AG09319 (cell line): ENCODE measurements around the gene FGF12.

Experiments used
- DNase-seq: peaks from one replicate; pipeline ENCODE4 v3.0.0-alpha.2; 2010; ENCODE audit warnings: low read depth; ENCODE audit errors: extremely low read depth
- TF ChIP-seq, protein P1 (sequence below): IDR thresholded peaks from 2 replicates; pipeline ENCODE4 v1.5.1; 2011; ENCODE audit warnings: low read depth, mild to moderate bottlenecking, inconsistent platforms, low read length, moderate library complexity

The FGF12 gene

DNA sequence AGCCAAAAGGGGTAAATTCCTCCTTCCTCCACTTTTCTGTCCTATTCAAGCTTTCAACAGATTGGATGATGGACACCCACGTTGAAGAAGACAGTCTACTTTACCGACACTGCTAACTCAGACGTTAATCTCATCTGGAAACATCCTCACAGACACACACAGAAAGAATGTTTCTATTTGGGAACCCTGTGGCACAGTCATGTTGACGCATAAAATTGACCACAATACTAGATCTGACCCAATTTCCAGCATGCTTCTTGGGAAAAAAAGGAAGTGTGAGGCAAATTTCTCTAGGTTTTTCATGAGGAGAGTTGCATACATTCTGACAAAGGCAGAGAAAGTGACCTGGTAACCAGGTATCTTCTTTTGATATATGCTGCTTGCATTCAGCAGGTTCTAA lies 594.1 kb downstream of the FGF12 start:
- DNase-seq: no peak
- TF ChIP-seq, protein P1, sequence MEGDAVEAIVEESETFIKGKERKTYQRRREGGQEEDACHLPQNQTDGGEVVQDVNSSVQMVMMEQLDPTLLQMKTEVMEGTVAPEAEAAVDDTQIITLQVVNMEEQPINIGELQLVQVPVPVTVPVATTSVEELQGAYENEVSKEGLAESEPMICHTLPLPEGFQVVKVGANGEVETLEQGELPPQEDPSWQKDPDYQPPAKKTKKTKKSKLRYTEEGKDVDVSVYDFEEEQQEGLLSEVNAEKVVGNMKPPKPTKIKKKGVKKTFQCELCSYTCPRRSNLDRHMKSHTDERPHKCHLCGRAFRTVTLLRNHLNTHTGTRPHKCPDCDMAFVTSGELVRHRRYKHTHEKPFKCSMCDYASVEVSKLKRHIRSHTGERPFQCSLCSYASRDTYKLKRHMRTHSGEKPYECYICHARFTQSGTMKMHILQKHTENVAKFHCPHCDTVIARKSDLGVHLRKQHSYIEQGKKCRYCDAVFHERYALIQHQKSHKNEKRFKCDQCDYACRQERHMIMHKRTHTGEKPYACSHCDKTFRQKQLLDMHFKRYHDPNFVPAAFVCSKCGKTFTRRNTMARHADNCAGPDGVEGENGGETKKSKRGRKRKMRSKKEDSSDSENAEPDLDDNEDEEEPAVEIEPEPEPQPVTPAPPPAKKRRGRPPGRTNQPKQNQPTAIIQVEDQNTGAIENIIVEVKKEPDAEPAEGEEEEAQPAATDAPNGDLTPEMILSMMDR: no peak

DNA sequence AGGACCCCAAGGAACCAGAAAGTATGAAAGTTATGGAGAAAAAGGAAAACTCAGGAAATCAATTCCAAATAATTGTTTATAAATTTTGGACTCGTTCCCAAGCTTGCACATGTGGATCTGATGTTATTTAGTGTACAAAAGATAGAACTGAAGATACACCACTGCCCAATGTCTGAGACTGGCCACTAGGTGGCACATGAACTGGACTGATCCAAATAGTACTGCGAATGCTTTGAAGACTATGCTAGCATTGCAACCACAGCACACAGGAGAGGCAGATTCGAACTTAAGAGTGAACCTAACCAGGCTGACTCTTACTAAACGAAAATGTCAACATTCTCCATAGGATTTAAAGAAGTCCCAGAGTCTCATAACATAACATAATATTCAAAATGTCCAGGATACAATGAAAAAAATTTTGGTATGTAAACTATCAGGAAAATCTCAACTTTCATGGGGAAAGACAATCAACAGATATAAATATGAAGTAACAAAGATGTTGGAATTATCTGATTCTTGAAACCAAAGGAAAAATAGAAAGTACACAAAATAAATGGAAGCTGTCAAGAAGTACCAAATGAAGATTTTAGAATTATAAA lies 596.7 kb downstream of the FGF12 start:
- DNase-seq: no peak
- TF ChIP-seq, protein P1: peak; percentile 33

DNA sequence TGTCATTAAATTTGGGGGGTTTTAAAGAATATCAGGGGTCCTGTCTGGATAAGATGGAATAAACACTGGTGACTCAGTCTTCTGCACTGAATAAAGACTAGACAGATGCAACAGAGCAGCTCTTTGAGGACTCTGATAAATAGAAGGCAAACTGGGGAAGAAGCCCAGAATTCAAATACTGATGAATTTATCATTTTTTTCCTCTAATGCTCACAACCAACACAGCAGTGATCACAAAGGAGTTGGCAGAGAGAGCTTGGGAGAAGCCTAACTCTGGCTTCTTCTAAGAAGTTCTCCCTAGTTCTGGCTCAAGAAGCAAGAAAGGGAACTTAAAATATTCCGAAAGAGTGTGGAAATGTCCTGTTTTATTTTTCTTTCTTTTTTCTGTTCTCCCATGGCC lies 597.8 kb downstream of the FGF12 start:
- TF ChIP-seq, protein P1: no peak
- DNase-seq: no peak

DNA sequence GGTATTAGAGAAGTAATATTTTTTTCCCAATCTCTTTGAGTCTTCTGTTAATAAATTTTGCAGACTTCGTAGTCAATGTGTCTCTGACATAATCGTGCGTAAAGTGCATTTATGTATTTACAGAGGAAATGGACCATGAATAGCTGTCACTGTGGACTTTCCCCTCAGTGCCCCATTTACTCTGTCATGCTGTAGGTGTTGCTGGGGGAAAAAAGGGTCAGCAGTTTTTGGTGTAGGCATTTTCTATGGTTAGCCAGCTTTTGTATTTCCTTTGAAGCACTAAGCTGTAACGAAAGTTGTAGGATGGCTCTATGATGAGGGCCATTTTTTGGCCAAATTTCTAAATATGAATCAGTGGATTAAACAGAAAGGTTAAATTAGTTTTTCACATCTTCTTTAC lies 598.4 kb downstream of the FGF12 start:
- TF ChIP-seq, protein P1: no peak
- no peak for DNase-seq

DNA sequence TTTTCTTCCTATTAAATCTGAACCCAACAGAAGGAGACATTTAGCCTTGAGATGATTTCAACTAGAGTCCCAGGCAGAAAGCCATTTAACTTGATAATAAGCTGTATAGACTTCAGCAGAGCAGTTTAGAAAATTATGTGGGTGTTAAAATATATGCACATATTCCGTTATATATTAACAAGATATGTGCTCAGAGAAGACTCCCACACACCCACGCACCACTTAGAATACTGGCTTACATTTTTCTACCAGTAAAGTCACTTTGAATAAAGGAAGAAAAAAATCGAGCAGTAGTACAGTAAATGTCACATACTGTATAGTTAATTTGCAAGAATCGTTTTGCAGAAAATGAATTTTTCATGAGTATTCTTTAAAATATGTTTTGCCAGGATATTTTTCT lies 599.3 kb downstream of the FGF12 start:
- DNase-seq: no peak
- TF ChIP-seq, protein P1: no peak

DNA sequence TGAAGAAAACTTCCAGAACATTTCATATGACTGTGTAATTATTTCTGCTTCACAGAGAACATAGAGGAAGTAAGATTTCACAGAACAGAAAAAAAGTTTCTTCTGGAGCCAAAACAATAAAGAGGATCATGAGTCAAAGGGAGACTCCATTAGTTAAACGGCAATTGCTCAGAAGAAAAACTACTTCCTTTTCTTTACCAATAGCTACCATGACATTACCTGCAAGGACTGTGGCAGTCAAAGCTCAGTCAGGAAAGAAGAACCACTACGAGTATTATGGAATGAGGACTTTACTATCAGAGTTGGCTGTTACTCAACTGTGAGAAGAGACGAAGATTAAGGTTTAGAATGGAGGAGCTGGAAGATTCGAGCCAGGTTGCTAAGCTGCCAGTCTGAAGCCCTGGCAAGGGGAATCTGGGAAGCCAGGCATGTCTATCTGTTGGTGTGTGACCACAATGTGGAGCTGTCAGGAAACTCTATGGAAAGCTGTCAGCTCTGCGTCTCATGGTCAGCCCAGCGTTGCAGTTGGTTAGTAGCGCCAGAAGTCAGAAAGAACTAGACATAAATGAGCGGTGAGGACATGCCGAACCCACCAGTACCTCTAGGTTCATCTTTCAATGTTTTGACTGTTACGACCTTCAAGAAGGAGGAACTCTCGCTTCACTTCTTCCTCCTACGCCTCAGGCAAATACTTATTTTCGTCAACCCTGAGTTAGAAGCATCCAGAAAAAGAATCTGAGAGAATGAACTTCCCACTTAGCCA lies 604.3 kb downstream of the FGF12 start:
- TF ChIP-seq, protein P1: no peak
- no peak for DNase-seq

DNA sequence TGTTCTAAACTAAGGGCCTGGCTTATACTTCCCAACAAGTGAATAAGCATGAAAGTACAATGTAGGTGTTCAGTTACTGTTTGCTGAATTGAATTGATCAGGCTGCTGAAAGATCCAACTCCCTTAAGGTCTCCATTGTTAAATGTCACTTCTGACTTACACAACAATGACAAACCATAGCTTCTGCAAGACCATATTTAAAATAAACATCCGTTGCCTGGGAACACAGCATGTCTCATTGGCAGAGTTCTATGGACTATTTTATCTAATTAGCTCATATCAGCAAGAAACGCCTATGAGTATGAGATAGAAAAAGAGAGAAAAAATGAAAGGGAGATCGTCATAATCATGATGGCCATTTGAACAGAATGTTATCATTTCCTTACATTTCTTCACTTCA lies 605.4 kb downstream of the FGF12 start:
- DNase-seq: no peak
- TF ChIP-seq, protein P1: no peak
